Ascending aorta (tissue), 2 donors: ENCODE data around the gene VPS4B. TPM values are rescaled to one million over a fixed set of nuclear protein-coding genes. Genes with fewer than 3 reads are reported as not detected.
A peak's percentile ranks its signal among the peaks of the same experiment; 100 is the strongest.

Source experiments
- DNase-seq, 2 donors: peaks; one replicate each; pipeline ENCODE4 v3.0.0-alpha.2; 2019; ENCODE audit warnings: low spot score in 2 of 2
- H3K27ac ChIP-seq, 2 donors: fragments of 200-600 bp; sonication (generic); one replicate each; pipeline ENCODE4 v1.5.1; 2016 to 2017; ENCODE audit warnings: mild to moderate bottlenecking in 1 of 2
- H3K27me3 ChIP-seq: fragments of 200-600 bp; sonication (generic); one replicate; pipeline ENCODE4 v1.5.1; 2017
- H3K36me3 ChIP-seq, 2 donors: fragments of 200-600 bp; sonication (generic); one replicate each; pipeline ENCODE4 v1.5.1; 2016
- H3K4me1 ChIP-seq, 2 donors: fragments of 200-600 bp; sonication (generic); one replicate each; pipeline ENCODE4 v1.5.1; 2016 to 2017; ENCODE audit warnings: mild to moderate bottlenecking in 1 of 2
- H3K4me3 ChIP-seq, 2 donors: fragments of 200-600 bp; sonication (generic); one replicate each; pipeline ENCODE4 v1.5.1; 2016 to 2017; ENCODE audit warnings: mild to moderate bottlenecking in 1 of 2
- H3K9me3 ChIP-seq, 2 donors: fragments of 200-600 bp; sonication (generic); one replicate each; pipeline ENCODE4 v1.5.1; 2016
- CTCF ChIP-seq, 3 experiments: fragments of 200-600 bp in 2 of 3; fragments of 450-650 bp in 1 of 3; sonication (generic) in 2 of 3; IDR thresholded peaks; one replicate each; pipeline ENCODE4 v1.5.1; 2016 to 2019; ENCODE audit warnings: antibody characterized with exemption in 3 of 3, mild to moderate bottlenecking in 1 of 3, moderate library complexity in 1 of 3
- intact Hi-C: fragments of 100-400 bp; cut with DNase I; formaldehyde crosslinking; loops from one replicate; pipeline ENCODE4 v1.15.1; 2023
- total RNA-seq: library from RNA; depleted of rRNA; stranded (reverse); fragments of >200 nt; gene quantifications from one replicate; pipeline ENCODE4 v1.1.0, GENCODE V29; 2016

The VPS4B gene
- total RNA-seq, 1 donor from 2014 or later: 16.7 TPM

- H3K27ac ChIP-seq: no peak overlapping the region
- intact Hi-C loops: no loop called here
- no peaks in the 10 kb centered on the region for H3K9me3 ChIP-seq
- TF ChIP-seq CTCF (IDR thresholded peaks at IDR 0.05): no peak
- DNase-seq: no peak
- H3K4me1 ChIP-seq: no peaks in the 10 kb centered on the region
- peaks cover 32 to 69% of the 10 kb centered on the region in 2 donors for H3K36me3 ChIP-seq
- H3K4me3 ChIP-seq: no peak overlapping the region
- H3K27me3 ChIP-seq: no peaks in the 10 kb centered on the region
Measured at GRCh38 chr18:63410792-63411191, 11.5 kb downstream of the VPS4B start.

GRCh38 chr18:63409301-63409700 is 13.0 kb downstream of the VPS4B start:
- no peak for TF ChIP-seq CTCF (IDR thresholded peaks at IDR 0.05)
- Histone ChIP-seq H3K36me3 (peaks cover 26 to 62% of the 10 kb centered on the region in 2 donors), H3K9me3 (no peaks in the 10 kb centered on the region), H3K27ac (no peak overlapping the region), H3K4me1 (no peaks in the 10 kb centered on the region), H3K27me3 (no peaks in the 10 kb centered on the region), H3K4me3 (no peak overlapping the region)
- no peak for DNase-seq
- intact Hi-C loops: no loop called here

DNA sequence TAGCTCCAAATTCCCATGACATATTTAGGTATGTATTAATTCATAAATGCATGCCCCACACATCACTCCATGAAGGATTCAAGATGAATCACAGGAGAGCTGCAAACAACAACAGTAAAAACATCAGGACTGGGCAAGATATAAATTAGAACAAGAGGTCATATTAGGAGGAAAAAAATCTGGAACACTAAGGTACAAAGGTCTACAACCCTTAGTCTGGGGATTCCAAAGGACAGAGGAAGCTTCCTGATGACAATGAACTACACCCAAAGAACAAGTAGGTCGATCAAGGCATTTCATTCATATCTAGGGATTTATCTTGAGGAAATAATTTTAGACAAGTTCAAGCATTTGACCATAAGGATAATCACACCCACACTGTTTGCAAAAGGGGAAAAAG is 14.5 kb downstream of the VPS4B start:
- TF ChIP-seq CTCF (IDR thresholded peaks at IDR 0.05): no peak
- H3K4me1 ChIP-seq: no peaks in the 10 kb centered on the region
- H3K27me3 ChIP-seq: no peaks in the 10 kb centered on the region
- intact Hi-C loops: no loop called here
- DNase-seq: no peak
- no peak overlapping the region for H3K27ac ChIP-seq
- H3K4me3 ChIP-seq: no peak overlapping the region
- H3K36me3 ChIP-seq: peaks cover 24 to 68% of the 10 kb centered on the region in 2 donors
- no peaks in the 10 kb centered on the region for H3K9me3 ChIP-seq

GRCh38 chr18:63405986-63406385 is 16.3 kb downstream of the VPS4B start:
- intact Hi-C loops: no loop called here
- peak in 1 of 2 donors; percentile 74 for DNase-seq
- peaks cover 36 to 79% of the 10 kb centered on the region in 2 donors for H3K36me3 ChIP-seq

DNA sequence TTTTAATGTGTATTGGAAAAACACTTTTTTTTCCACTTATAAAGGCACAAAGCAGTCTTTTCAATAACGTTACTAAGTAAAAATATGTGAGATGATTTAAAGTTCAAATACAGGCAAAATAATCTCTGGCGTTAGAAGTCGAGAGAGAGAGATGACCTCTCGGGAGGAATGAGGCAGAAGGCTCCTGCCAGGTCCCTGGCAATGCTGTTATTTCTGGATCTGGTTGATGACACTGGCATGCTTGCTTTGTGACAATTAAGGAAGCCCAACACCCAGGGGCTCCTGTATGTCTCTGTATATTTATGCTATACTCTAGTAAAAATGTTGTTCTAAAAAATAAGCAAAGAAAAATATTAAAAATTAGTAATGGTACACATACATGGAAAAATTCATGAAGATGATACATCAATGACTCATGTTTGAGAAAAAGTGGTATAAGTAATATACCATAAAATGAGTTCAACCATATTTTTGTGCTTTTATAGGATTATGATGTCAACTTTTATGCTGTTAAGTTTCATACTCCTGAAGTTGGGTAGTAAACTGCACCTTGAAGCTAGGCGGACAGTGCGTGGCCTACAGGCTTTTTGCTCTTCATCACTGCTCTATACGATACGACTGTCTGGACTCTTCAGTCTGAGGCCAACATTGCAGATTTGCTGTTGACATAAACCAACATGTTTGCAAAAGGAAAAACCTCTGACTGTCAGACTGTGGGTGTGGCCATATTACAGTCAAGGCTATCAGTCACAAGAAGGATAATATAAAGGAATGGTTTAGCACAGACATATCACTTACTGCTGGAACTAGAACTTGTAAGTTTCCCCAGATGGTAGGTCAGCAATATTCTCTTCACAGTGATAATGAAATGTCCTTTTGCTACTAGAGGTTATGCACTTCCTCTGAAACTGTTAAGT is 19.8 kb downstream of the VPS4B start:
- Histone ChIP-seq H3K4me1 (no peaks in the 10 kb centered on the region), H3K27me3 (no peaks in the 10 kb centered on the region), H3K27ac (no peak overlapping the region), H3K36me3 (peaks cover 47 to 79% of the 10 kb centered on the region in 2 donors), H3K4me3 (no peak overlapping the region), H3K9me3 (no peaks in the 10 kb centered on the region)
- no peak for TF ChIP-seq CTCF (IDR thresholded peaks at IDR 0.05)
- intact Hi-C loops: no loop called here
- no peak for DNase-seq

More at GRCh38 chr18:63405986-63406385, 16.3 kb downstream of the VPS4B start:
- no peak overlapping the region for H3K27ac ChIP-seq
- no peak for TF ChIP-seq CTCF (IDR thresholded peaks at IDR 0.05)
- no peaks in the 10 kb centered on the region for H3K4me1 ChIP-seq
- no peak overlapping the region for H3K4me3 ChIP-seq
- no peaks in the 10 kb centered on the region for H3K9me3 ChIP-seq
- H3K27me3 ChIP-seq: no peaks in the 10 kb centered on the region
